DMS 273 treated with DMSO at 0.1 percent for 48 hours (cell line): Measurements from ENCODE around the gene C9orf40.

Experiments
- DNase-seq: peaks from one replicate; lab custom pipeline; 2025; lab: John Stamatoyannopoulos, UW

The C9orf40 gene

DNA sequence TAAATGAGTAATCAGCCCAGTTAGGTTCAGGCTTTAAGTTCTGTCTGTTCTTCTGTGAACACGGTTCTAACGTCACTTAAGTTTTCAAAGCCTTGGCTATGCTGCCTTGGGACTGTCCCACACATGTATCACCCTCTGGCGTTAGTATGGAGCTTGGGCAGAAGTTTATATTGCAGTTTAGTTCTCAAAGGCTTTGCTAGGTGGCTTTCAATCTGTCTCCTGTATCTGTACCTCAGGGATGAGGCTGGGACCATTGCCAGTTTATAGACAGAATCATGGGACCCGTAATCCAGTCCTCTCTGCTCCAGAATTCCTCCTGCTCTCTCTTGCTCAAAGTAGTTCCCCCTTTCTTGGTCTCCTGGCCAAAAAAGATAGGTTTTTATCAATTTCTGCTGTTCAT, 12.1 kb downstream of the C9orf40 start:
- no peak for DNase-seq

DNA sequence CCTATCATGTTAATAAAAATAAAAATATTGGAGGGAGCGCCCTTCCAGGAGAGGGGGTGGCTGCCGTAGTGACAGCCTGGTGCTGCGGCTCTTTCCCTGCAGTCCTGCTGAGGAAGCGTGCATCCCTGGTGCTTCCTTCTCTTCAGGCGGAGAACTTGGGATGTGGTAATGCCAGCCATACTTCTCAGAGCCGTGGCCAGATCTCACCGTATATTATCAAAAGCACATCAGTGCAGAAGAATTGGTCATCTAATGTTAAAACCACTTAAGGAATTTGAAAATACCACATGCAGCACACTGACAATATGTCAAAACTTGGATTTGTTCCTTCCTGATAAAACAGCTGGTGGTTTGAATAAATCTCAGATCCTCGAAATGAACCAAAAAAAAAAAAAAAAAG, 17.7 kb downstream of the C9orf40 start:
- DNase-seq = no peak

- no peak for DNase-seq
Observed at GRCh38 chr9:74921737-74922136, 31.0 kb downstream of the C9orf40 start.

DNA sequence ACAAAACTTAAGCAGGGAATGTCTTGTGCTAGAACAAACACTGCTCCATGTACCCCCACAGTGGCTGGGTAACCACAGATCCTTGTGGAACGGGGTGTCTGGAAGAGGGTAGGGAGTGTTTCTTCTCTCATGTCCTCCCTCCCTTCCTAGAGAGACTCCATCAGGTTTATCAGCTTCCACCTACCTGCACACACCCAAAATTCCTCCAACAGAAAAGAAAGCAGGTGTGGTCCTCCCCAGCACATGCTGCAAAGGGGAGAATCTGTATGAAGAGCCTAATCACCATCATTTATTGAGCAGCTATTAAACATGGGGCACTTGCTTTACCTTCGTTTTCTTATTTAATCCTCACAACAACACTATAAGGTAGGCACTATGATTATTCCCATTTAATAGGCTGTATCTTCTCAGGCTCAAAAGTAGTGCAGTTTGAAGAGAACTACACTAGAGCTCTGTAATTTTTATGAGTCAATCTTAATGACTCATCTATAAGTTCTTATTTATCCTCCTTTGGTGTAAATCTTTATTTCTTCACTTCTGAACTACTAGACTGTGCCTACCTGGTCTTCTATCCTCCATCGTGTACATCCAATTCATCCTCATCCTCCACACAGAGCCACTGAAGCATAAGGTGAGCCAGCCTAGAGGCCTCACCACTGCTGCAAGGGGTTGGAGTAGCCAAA, 31.6 kb downstream of the C9orf40 start:
- no peak for DNase-seq

DNA sequence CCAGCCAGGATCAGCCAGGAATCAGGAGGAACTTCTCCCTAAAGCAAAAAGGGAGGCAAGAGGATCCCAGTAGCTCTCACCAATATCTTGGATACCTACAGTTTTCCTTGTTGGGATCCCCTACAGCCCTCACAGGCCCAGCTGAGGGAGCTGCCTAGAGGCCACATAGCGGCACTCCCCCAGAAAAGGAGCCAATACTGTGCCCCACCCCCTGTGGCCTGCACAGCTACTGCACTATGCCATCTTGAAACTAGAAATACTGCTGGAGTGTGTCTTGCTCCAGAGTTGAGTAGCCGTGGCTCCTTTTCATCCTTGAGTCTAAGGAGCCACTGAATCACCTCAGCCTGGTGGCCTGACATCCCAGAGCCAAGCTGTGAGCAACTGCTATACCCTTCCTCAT, 42.7 kb downstream of the C9orf40 start:
- no peak for DNase-seq

- no peak for DNase-seq
Observed at GRCh38 chr9:74908665-74909064, 44.0 kb downstream of the C9orf40 start.

- no peak for DNase-seq
Observed at GRCh38 chr9:74907085-74907484, 45.6 kb downstream of the C9orf40 start.

DNA sequence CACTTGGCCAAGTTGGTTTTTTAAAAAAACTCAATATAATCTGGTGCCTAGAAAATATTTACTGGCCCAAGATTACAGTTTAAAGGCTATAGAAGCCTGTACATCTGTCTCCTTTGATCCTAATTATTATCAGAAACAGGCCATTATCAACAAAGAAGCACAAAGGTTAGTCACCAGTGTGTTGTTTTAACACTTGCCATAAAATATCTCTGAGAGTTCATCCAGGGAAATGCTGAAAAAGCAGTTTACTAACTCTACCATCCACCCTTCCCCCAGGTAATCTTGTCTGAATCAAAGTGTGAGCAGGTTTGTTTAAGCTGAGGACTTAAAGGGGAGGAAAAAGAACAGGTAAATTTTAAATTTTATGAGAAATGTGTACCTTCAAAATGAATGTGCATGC, 51.7 kb downstream of the C9orf40 start:
- no peak for DNase-seq
